ENCODE measurements around the gene PMFBP1.

Gene PMFBP1

DNA sequence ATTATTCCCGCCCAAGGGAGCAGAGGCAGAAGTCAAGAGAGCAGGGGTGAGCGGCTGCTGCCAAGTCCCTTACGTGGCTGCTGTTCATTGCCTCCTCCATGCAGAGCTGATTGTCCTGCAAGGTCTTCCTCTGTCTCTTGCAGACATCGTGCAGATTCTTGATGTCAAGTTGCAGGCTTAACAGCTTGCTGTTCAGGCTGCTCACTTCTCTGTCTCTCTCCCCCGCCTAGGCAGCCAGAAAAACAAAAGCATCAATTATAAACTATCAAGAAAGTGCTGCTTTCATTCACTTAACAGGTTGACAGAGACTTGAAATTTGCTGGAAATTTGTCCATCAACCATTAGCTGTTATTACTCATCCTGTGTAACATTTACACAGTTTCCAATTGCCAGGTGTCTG, 7.3 kb downstream of the PMFBP1 start:
- Histone ChIP-seq H3K27ac (replicated peaks) (no peak overlapping the region), H3K27me3 (ENCODE audit: insufficient read depth, poor library complexity, severe bottlenecking) (no peaks in the 10 kb centered on the region), H3K4me3 (replicated peaks; ENCODE audit: insufficient read depth, low read length) (no peak overlapping the region)
- TF ChIP-seq SPI1 (IDR thresholded peaks at IDR 0.05; ENCODE audit: borderline replicate concordance, low read depth) (no peak), POLR2AphosphoS5 (IDR thresholded peaks at IDR 0.05; ENCODE audit: low read depth) (no peak)
- TF ChIP-seq, protein P1, sequence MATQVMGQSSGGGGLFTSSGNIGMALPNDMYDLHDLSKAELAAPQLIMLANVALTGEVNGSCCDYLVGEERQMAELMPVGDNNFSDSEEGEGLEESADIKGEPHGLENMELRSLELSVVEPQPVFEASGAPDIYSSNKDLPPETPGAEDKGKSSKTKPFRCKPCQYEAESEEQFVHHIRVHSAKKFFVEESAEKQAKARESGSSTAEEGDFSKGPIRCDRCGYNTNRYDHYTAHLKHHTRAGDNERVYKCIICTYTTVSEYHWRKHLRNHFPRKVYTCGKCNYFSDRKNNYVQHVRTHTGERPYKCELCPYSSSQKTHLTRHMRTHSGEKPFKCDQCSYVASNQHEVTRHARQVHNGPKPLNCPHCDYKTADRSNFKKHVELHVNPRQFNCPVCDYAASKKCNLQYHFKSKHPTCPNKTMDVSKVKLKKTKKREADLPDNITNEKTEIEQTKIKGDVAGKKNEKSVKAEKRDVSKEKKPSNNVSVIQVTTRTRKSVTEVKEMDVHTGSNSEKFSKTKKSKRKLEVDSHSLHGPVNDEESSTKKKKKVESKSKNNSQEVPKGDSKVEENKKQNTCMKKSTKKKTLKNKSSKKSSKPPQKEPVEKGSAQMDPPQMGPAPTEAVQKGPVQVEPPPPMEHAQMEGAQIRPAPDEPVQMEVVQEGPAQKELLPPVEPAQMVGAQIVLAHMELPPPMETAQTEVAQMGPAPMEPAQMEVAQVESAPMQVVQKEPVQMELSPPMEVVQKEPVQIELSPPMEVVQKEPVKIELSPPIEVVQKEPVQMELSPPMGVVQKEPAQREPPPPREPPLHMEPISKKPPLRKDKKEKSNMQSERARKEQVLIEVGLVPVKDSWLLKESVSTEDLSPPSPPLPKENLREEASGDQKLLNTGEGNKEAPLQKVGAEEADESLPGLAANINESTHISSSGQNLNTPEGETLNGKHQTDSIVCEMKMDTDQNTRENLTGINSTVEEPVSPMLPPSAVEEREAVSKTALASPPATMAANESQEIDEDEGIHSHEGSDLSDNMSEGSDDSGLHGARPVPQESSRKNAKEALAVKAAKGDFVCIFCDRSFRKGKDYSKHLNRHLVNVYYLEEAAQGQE (IDR thresholded peaks at IDR 0.05; ENCODE audit: insufficient replicate concordance, low read depth) = no peak
- TF ChIP-seq, protein P2, sequence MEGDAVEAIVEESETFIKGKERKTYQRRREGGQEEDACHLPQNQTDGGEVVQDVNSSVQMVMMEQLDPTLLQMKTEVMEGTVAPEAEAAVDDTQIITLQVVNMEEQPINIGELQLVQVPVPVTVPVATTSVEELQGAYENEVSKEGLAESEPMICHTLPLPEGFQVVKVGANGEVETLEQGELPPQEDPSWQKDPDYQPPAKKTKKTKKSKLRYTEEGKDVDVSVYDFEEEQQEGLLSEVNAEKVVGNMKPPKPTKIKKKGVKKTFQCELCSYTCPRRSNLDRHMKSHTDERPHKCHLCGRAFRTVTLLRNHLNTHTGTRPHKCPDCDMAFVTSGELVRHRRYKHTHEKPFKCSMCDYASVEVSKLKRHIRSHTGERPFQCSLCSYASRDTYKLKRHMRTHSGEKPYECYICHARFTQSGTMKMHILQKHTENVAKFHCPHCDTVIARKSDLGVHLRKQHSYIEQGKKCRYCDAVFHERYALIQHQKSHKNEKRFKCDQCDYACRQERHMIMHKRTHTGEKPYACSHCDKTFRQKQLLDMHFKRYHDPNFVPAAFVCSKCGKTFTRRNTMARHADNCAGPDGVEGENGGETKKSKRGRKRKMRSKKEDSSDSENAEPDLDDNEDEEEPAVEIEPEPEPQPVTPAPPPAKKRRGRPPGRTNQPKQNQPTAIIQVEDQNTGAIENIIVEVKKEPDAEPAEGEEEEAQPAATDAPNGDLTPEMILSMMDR (IDR thresholded peaks at IDR 0.05; ENCODE audit: insufficient read depth, low read length) = no peak
- no peak for DNase-seq (ENCODE audit: low read depth in 1 of 2, low spot score in 1 of 2)

DNA sequence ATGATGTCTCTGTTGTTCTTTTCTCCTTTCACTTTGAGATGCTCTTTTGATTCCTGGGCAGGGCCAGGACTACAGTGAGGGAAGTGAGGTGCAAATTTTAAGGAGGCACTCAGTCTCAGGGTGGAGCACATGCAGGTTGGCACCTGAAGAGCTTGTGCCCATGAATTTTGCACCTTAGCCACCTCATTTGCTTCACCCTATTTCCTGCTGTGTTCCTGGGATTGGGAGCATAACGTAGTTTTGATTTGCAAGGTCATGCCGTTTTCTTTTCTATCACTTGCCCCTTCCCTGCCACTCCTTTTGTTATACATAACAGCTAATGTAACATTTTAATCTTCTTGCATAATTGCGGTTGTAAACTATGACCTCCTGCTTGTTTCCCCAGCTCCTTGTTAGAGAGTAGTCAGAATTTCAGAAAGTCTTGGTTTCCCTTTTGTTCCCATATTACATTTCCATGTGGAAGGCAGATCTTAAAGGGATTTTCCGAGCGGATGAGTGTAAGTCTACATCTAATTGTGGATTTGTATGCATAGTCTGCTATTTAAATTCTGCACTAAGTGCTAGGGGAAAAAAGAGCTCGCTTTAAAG, 9.8 kb downstream of the PMFBP1 start:
- Histone ChIP-seq H3K27me3 (ENCODE audit: insufficient read depth, poor library complexity, severe bottlenecking) (no peaks in the 10 kb centered on the region), H3K27ac (replicated peaks) (no peak overlapping the region), H3K4me3 (replicated peaks; ENCODE audit: insufficient read depth, low read length) (no peak overlapping the region)
- TF ChIP-seq GABPA (IDR thresholded peaks at IDR 0.05; ENCODE audit: low read depth) = no peak
- TF ChIP-seq, protein P1 (IDR thresholded peaks at IDR 0.05; ENCODE audit: insufficient replicate concordance, low read depth) = no peak
- no peak for TF ChIP-seq SPI1 (IDR thresholded peaks at IDR 0.05; ENCODE audit: borderline replicate concordance, low read depth)
- TF ChIP-seq, protein P2 (IDR thresholded peaks at IDR 0.05; ENCODE audit: insufficient read depth, low read length) = no peak
- no peak for TF ChIP-seq POLR2AphosphoS5 (IDR thresholded peaks at IDR 0.05; ENCODE audit: low read depth)
- no peak for DNase-seq (ENCODE audit: low read depth in 1 of 2, low spot score in 1 of 2)

DNA sequence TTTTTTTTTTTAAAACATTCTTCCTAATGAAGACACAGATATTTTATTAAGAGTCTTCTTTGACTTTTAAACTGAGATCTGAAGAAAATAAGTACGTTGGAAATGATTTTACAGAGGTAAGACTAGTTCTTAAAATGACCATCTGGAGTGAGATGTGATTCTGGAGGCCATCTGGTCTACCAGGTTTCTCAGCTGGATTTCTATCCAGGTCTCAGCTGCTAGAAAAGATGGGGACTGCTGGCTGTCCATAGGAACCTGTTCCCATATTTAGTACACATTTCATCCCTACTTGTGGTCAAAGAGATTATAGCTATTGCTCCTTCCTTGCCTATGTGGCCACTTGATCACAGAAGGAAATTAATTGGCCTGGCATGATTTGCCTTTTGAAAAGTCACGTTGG, 12.2 kb downstream of the PMFBP1 start:
- DNase-seq (ENCODE audit: low read depth in 1 of 2, low spot score in 1 of 2) = no peak
- Histone ChIP-seq H3K27me3 (ENCODE audit: insufficient read depth, poor library complexity, severe bottlenecking) (no peaks in the 10 kb centered on the region), H3K4me3 (replicated peaks; ENCODE audit: insufficient read depth, low read length) (no peak overlapping the region), H3K27ac (replicated peaks) (no peak overlapping the region)
- TF ChIP-seq POLR2AphosphoS5 (IDR thresholded peaks at IDR 0.05; ENCODE audit: low read depth) (no peak), SPI1 (IDR thresholded peaks at IDR 0.05; ENCODE audit: borderline replicate concordance, low read depth) (no peak), GABPA (IDR thresholded peaks at IDR 0.05; ENCODE audit: low read depth) (no peak)
- TF ChIP-seq, protein P2 (IDR thresholded peaks at IDR 0.05; ENCODE audit: insufficient read depth, low read length) = no peak
- TF ChIP-seq, protein P1 (IDR thresholded peaks at IDR 0.05; ENCODE audit: insufficient replicate concordance, low read depth) = no peak

All from HL-60 (cell line).